Measurements from ENCODE around the gene ADNP.

DNA sequence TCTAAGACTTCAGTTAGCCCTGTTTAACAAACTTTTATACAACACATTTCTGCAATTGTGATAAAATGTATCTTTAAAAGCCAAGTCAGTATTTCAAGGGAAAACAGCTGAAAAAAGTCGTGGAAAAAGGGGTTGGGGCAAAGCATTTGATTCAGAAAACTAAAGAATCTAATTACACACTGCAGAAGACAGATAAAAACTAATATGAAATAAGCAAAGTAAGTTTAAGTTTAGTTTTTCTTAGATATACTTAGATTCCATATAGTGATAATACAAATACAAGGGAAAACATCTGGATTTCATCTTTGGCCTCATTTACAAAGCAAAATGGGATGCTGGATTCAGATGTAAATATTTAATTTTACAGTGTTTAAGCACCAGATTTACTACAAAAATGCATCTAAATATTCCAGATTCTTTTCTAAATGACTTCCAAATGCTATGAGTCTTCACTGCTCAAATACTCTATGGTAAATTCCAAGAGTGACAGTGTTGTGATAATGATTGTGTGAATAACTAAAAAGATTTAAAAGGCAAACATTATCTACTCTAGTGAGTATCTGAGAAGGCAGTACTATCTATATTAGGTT lies 1.5 kb upstream of the ADNP start:
- TF ChIP-seq, protein P1, sequence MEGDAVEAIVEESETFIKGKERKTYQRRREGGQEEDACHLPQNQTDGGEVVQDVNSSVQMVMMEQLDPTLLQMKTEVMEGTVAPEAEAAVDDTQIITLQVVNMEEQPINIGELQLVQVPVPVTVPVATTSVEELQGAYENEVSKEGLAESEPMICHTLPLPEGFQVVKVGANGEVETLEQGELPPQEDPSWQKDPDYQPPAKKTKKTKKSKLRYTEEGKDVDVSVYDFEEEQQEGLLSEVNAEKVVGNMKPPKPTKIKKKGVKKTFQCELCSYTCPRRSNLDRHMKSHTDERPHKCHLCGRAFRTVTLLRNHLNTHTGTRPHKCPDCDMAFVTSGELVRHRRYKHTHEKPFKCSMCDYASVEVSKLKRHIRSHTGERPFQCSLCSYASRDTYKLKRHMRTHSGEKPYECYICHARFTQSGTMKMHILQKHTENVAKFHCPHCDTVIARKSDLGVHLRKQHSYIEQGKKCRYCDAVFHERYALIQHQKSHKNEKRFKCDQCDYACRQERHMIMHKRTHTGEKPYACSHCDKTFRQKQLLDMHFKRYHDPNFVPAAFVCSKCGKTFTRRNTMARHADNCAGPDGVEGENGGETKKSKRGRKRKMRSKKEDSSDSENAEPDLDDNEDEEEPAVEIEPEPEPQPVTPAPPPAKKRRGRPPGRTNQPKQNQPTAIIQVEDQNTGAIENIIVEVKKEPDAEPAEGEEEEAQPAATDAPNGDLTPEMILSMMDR (IDR thresholded peaks at IDR 0.05; ENCODE audit: poor library complexity), result no peak
- TF ChIP-seq EZH2 (IDR thresholded peaks at IDR 0.05; ENCODE audit: borderline replicate concordance) (no peak), EZH2phosphoT487 (IDR thresholded peaks at IDR 0.05; ENCODE audit: low read depth, severe bottlenecking, unreplicated experiment) (no peak)
